Heart left ventricle (tissue), 13 donors: ENCODE measurements around the gene TMTC2.

ENCODE experiments used
- POLR2A ChIP-seq, 2 donors: fragments of 450-650 bp; IDR thresholded peaks; one replicate each; pipeline ENCODE4 v1.6.1; 2017; ENCODE audit warnings: antibody characterized with exemption in 2 of 2, mild to moderate bottlenecking in 2 of 2, moderate library complexity in 2 of 2
- TF ChIP-seq, protein P1 (sequence below), 12 donors: fragments of 200-600 bp; sonication (generic) in 4 of 12; IDR thresholded peaks; one replicate each; pipeline versions ENCODE4 v1.5.0 to v1.8.0; 2018 to 2022; ENCODE audit warnings: antibody characterized with exemption in 12 of 12, mild to moderate bottlenecking in 5 of 12
- donor health status: ischemic (EF 13 %, LVEDD 7.1; RV severe dilation, severe dysfunction).
- donor health status: DM: no; HTN: yes; CAD: no.
- donor health status: DM: no; HTN: no; CAD: no.
- donor health status: ischemic (EF 25% LVEDD 6.9; RV normal size, moderate dysfunction).
- donor health status: ischemic (EF 25% LVEDD 5.7; RV mildly dilated, moderate dysfunction).
- donor health status: ischemic (EF 35%, LVEDD 5.7; RV mildly dilated, moderate dysfunction).
- donor health status: nonischemic (EF 11% LVEDD 7.7; RV severe dilation, severe dysfunction).
- donor health status: DM: yes; HTN: yes; CAD: no.
- donor health status: PGD.
- donor health status: ischemic (EF 29% LVEDD 5.4; RV normal size, mild dysfunction).
- donor health status: nonischemic (EF 23%, LVEDD 6.1; RV moderate dilation, normal function).

DNA sequence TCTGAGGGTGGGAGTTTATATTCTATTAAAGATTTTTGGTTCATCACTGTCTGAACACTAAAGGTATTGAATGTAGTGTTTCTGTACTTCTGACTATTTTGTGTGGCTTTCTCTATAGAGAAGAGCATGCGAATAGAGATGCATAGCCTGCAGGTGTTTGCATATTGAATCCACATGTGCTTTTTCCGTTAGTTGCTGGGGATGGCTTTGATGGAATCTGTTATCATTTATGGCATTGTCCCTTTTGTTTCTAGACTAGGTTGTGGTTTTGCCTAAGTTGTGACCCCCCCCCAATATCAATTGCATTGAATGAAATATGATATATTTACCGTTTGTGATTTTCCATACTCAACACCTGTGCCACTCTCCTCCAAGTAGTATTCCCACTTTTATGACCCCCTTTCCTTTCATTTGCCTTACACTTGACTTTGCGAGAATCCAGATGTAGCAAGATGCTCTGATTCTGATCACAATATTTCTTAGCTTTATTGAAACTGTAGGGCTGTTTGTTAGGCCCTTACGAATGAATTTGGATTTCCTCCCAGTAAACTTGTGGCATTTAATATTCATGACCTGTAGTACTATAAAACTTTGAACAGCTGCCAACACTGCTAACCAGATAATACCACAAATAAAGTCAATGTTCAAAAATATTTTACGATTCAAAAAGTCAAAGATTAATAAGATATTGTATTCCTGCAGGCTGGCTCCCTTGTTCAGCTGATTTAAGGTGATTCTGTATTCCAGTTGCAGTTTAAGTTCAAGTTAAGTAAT, 176.4 kb downstream of the TMTC2 start:
- no peak for TF ChIP-seq POLR2A (IDR thresholded peaks at IDR 0.05)
- TF ChIP-seq, protein P1, sequence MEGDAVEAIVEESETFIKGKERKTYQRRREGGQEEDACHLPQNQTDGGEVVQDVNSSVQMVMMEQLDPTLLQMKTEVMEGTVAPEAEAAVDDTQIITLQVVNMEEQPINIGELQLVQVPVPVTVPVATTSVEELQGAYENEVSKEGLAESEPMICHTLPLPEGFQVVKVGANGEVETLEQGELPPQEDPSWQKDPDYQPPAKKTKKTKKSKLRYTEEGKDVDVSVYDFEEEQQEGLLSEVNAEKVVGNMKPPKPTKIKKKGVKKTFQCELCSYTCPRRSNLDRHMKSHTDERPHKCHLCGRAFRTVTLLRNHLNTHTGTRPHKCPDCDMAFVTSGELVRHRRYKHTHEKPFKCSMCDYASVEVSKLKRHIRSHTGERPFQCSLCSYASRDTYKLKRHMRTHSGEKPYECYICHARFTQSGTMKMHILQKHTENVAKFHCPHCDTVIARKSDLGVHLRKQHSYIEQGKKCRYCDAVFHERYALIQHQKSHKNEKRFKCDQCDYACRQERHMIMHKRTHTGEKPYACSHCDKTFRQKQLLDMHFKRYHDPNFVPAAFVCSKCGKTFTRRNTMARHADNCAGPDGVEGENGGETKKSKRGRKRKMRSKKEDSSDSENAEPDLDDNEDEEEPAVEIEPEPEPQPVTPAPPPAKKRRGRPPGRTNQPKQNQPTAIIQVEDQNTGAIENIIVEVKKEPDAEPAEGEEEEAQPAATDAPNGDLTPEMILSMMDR (IDR thresholded peaks at IDR 0.05), result no peak
